Psoas muscle (tissue), 8 donors: ENCODE data around the gene TMEM179B. TPM values are rescaled to one million over a fixed set of nuclear protein-coding genes. Genes with fewer than 3 reads are reported as not detected.
"Not testable (repeated sequence)": the region's sequence is repeated elsewhere in the genome, so short reads cannot be mapped to it uniquely, and the experiment has no call there.

Experiments used
- ATAC-seq, 4 donors: fragments of 200-7000 bp; cut with Tn5 transposase; one replicate each; pipeline ENCODE4 v1.9.1; 2020; ENCODE audit warnings: moderate library complexity in 3 of 4, mild to moderate bottlenecking in 2 of 4
- DNase-seq, 2 donors: peaks; one replicate each; pipeline ENCODE4 v3.0.0-alpha.2; 2020
- H3K27ac ChIP-seq: fragments of 200-600 bp; one replicate; pipeline ENCODE4 v1.8.0; 2022
- H3K27me3 ChIP-seq, 3 donors: fragments of 200-600 bp in 1 of 3; one replicate each; pipeline versions ENCODE4 v1.6.1 to v1.8.0; 2013 to 2022; ENCODE audit warnings: low read length in 2 of 3, mild to moderate bottlenecking in 2 of 3, moderate library complexity in 1 of 3; ENCODE audit not compliant: insufficient read depth in 3 of 3
- H3K36me3 ChIP-seq, 2 donors: fragments of 200-600 bp in 1 of 2; one replicate each; pipeline versions ENCODE4 v1.6.1 to v1.8.0; 2013 to 2022; ENCODE audit warnings: low read depth in 1 of 2, mild to moderate bottlenecking in 1 of 2, moderate library complexity in 1 of 2; ENCODE audit not compliant: insufficient read depth in 1 of 2
- H3K4me1 ChIP-seq: fragments of 200-600 bp; one replicate; pipeline ENCODE4 v1.8.0; 2022
- H3K4me3 ChIP-seq: fragments of 200-600 bp; one replicate; pipeline ENCODE4 v1.8.0; 2022; ENCODE audit warnings: mild to moderate bottlenecking
- H3K9me3 ChIP-seq: fragments of 200-600 bp; one replicate; pipeline ENCODE4 v1.8.0; 2022
- WGBS, 3 donors: extraction: QIAGEN DNeasy Blood & Tissue Kit; methylation state at CpG; one replicate each; pipeline versions ENCODE4 v1.1.6 to v1.1.7; 2013; 5-methylcytosine and 5-hydroxymethylcytosine counted together
- intact Hi-C, 2 donors: fragments of 100-400 bp; cut with DNase I; formaldehyde crosslinking; loops; one replicate each; pipeline versions ENCODE4 v1.11.0 to v1.14.2; 2022
- long read RNA-seq, 2 donors: library from polyadenylated mRNA; unstranded; transcript quantifications; one replicate each; pipeline ENCODE4 v2.0.0, GENCODE V29; 2021
- polyA plus RNA-seq, 3 donors: library from polyadenylated mRNA; stranded (reverse); fragments of 200-250 nt; gene quantifications; one replicate each; pipeline ENCODE4 v1.2.3, GENCODE V29; 2013
- total RNA-seq, 4 donors: library from RNA; stranded (reverse); fragmentation: NEBNext Ultra II Directional in 2 of 4; extraction: Animal tissue kit (Norgen Biotek cat#: 25700) in 2 of 4; gene quantifications; one replicate each; pipeline versions ENCODE4 v1.2.1 to v1.2.4, GENCODE V29; 2021 to 2023
- TF ChIP-seq, protein P1 (sequence below): fragments of 200-600 bp; IDR thresholded peaks from one replicate; pipeline ENCODE4 v1.8.0; 2022; ENCODE audit warnings: antibody characterized with exemption
- donor health status: healthy with polysubstance abuse.
- donor health status: DM: no; HTN: no; CAD: no; lungs with moderate emphysema.
- donor health status: Bipolar disorder and iron deficiency.
- donor health status: healthy.
- donor health status: DM: yes; HTN: yes; CAD: no.
- donor health status: DM: no; HTN: no; CAD: no.
- donor health status: DM: no; HTN: no; CAD: no.
- donor health status: DM: yes; HTN: yes; CAD: no.

TMEM179B gene, protein sequence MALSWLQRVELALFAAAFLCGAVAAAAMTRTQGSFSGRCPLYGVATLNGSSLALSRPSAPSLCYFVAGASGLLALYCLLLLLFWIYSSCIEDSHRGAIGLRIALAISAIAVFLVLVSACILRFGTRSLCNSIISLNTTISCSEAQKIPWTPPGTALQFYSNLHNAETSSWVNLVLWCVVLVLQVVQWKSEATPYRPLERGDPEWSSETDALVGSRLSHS
- total RNA-seq (10 to 100 TPM; 12.2 to 18.5 (median 16.0) TPM), polyA plus RNA-seq (10 to 100 TPM; 31.5 to 42.0 (median 34.4) TPM)
- long read RNA-seq, donor 1, partial matches to known transcripts, result 1 of 7 reads
- long read RNA-seq, donor 1, other reads (novel, unspliced or antisense), result 4 of 7 reads
- long read RNA-seq, donor 2, transcript TMEM179B-201 (5 exons, 1,023 nt), result major isoform, 17 of 24 reads
- long read RNA-seq, donor 2, partial matches to known transcripts, result 1 of 24 reads
- long read RNA-seq, donor 2, other reads (novel, unspliced or antisense), result 6 of 24 reads

DNA sequence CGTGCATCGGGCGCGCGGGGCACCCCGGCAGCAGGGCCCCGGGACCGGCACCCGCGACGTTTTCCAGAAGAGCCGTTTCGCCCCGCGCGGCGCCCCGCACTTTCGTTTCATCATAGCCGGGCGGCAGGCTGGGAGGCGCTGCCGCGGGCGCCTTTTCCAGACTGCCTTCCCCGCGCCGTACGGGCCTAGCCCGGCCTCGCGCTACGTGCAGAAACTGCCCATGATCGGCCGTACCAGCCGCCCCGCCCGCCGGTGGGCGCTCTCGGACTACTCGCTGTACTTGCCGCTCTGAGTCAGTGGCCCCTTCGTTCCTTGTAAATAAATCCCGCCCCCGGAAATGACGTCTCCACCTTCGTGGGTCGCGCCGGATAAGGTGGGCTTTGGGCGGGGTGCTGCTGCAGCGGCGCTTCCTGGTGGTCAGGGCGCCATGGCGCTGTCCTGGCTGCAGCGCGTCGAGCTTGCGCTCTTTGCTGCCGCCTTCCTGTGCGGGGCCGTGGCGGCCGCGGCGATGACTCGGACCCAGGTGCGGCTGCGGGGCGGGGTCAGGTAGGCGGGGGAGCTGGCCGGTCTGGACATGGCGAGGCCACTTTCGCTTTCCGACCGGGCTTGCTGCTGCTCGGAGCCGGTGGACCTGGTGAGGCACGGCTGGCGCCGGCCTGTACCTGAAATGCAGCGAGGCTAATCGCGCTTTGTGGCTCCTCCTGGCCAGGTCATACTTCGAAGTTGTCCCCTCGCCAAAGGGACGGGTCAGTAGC lies at the start of gene TMEM179B:
TMEM179B (plus strand) TSS at position 398 of the 755 bp plus-strand sequence; CDS start at position 428, 30 bp downstream.
- intact Hi-C loops, result loop anchor here (2.0 to 5.0 kb wide), 3 partner anchors 45 to 76 kb away; partner anchors contain the start of genes STX5 (in 1 of the 2) and TEX54 (in 1 of the 2)
- H3K9me3 ChIP-seq, result no peaks in the 10 kb centered on the region
- H3K4me3 ChIP-seq, result peak within 1 kb of the TSS; percentile 97
- peaks cover 0 to 68% of the 10 kb centered on the region in 2 donors for H3K36me3 ChIP-seq
- no peaks in the 10 kb centered on the region for H3K27me3 ChIP-seq
- H3K4me1 ChIP-seq, result peaks cover 34% of the 10 kb centered on the region
- peak; percentile 89 to 91 (median 90) for ATAC-seq
- 0% methylated on average over 65 to 88 of the region's 88 CpGs for WGBS, 3 donors
- peak within 1 kb of the TSS; percentile 99 for H3K27ac ChIP-seq
- peak; percentile 97 to 98 for DNase-seq
- TF ChIP-seq, protein P1, sequence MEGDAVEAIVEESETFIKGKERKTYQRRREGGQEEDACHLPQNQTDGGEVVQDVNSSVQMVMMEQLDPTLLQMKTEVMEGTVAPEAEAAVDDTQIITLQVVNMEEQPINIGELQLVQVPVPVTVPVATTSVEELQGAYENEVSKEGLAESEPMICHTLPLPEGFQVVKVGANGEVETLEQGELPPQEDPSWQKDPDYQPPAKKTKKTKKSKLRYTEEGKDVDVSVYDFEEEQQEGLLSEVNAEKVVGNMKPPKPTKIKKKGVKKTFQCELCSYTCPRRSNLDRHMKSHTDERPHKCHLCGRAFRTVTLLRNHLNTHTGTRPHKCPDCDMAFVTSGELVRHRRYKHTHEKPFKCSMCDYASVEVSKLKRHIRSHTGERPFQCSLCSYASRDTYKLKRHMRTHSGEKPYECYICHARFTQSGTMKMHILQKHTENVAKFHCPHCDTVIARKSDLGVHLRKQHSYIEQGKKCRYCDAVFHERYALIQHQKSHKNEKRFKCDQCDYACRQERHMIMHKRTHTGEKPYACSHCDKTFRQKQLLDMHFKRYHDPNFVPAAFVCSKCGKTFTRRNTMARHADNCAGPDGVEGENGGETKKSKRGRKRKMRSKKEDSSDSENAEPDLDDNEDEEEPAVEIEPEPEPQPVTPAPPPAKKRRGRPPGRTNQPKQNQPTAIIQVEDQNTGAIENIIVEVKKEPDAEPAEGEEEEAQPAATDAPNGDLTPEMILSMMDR, result peak; percentile 39

DNA sequence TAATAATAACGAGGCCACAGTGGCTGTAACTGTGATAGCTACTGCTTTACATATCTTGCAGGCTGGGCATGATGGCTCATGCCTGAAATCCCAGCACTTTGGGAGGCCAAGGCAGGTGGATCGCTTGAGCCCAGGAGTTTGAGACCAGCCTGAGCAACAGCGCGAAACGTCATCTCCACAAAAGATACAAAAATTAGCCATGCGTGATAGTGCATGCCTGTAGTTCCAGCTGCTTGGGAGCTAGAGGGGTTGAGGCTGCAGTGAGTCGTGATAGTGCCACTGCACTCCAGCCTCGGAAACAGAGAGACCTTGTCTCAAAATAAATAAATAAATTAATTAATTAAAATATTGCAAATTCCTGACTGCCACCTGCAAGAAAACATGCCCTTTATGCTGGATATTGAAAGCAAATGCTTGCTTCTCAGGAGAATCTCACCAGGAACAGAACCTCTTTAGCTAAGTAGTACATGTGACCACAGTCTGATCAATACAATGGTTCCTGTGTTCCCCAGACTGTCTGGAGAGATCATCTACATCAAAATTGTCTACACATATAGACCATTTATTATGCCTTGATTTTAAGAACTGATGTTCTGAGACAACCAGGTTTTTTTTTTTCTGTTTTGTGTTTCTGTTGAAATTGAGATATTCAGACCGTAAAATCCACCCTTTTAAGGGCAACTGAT lies 39.6 kb upstream of the TMEM179B start:
- Histone ChIP-seq H3K4me1 (peaks cover 2% of the 10 kb centered on the region), H3K4me3 (no peak overlapping the region), H3K36me3 (peaks cover 5 to 21% of the 10 kb centered on the region in 2 donors), H3K27me3 (no peaks in the 10 kb centered on the region), H3K27ac (no peak overlapping the region), H3K9me3 (no peaks in the 10 kb centered on the region)
- ATAC-seq (no peak), DNase-seq (no peak)
- intact Hi-C loops, result no loop called here
- TF ChIP-seq, protein P1, result no peak
- WGBS, 3 donors, result 70 to 79% (median 73%) methylated on average over 9 of the region's 9 CpGs

DNA sequence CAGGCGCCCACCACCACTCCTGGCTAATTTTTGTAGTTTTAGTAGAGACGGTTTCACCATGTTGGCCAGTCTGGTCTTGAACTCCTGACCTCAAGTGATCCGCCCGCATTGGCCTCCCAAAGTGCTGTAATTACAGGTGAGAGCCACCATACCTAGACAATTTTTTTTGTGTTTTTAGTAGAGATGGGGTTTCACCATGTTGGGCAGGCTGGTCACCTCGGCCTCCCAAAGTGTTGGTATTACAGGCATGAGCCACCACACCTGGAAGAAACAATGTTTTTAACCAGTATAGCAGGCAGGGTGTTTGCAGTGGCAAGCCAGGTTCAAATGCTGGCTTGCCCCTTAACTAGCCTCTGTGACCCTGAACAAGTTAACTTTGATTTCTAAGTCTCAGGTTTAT lies 37.3 kb upstream of the TMEM179B start:
- H3K4me3 ChIP-seq, DNase-seq, H3K27ac ChIP-seq, ATAC-seq, H3K27me3 ChIP-seq, H3K9me3 ChIP-seq, intact Hi-C loops: not testable (repeated sequence)
- 91 to 95% (median 93%) methylated on average over 5 of the region's 5 CpGs for WGBS, 3 donors
- H3K4me1 ChIP-seq, result peaks cover 12% of the 10 kb centered on the region
- peaks cover 5 to 21% of the 10 kb centered on the region in 2 donors for H3K36me3 ChIP-seq

DNA sequence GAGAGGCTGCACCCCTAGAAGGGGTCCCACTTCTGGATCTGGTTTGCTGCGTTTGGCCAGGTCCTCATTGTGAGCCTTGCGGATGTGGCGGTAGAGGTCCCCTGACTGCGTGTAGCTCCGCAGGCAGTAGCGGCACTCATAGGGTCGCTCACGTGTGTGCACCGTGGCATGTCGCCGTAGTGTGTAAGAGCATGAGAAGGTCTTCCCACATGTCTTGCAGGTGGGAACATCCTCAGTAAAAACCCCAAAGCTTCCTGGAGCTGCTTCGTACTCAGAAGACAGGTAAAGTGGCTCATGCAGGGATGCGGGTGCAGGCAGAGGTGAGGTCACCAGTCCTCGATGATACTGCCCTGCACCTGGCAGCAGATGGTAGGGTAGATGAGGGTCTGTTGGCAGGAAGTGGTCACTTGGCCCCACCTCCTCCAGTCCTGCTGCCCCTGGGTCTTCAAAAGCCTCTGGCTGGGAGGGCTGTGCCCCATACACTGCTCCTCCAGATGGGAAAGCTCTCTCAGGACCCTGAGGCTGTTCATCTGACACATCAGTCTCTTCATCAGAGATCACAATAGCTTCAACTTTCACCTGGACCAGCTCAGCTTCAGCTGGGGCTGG lies 34.9 kb upstream of the TMEM179B start:
- Histone ChIP-seq H3K27me3 (no peaks in the 10 kb centered on the region), H3K4me1 (peaks cover 12% of the 10 kb centered on the region), H3K27ac (peak overlapping the region; percentile 2), H3K9me3 (no peaks in the 10 kb centered on the region), H3K4me3 (no peak overlapping the region), H3K36me3 (peaks cover 5 to 21% of the 10 kb centered on the region in 2 donors)
- TF ChIP-seq, protein P1, result no peak
- DNase-seq, result no peak
- ATAC-seq, result no peak
- 95 to 99% (median 96%) methylated on average over 14 of the region's 14 CpGs for WGBS, 3 donors
- intact Hi-C loops, result no loop called here
